ENCODE results near the gene HACE1. TPM values are rescaled to one million over a fixed set of nuclear protein-coding genes. Genes with fewer than 3 reads are reported as not detected.

HACE1 gene
- total RNA-seq, 4 donors from 2014 or later, result 13.3 to 20.4 (median 15.0) TPM

DNA sequence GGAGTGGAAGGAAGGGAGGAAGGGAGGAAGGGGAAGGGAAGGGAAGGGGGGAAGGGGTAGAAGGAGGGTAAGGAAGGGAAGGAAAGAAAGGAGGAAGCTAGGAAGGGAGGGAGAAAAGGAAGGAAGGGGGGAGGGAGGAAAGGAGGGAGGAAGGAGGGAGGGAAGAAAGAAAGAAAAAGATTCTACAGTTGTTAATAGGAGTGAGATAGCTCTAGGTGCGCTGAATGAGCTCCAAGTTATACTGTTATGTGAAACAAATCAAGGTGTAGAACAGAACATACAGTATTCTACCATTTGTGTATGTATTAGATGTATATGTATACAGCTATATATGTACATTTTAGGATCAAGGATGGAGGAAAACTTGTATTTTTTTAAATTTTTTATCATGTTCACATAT lies 167.7 kb downstream of the HACE1 start:
- TF ChIP-seq POLR2A (IDR thresholded peaks at IDR 0.05) (no peak), CTCF (IDR thresholded peaks at IDR 0.05) (no peak)
- H3K4me3 ChIP-seq (replicated peaks in 1 of 3), result no peak overlapping the region
- peaks cover 0 to 8% of the 10 kb centered on the region in 2 donors for H3K4me1 ChIP-seq
- no peaks in the 10 kb centered on the region for H3K9me3 ChIP-seq
- H3K36me3 ChIP-seq, result no peaks in the 10 kb centered on the region
- 90 to 95% methylated on average over 1 of the region's 1 CpG for WGBS, 2 donors
- intact Hi-C loops (cut with DNase I), result no loop called here
- H3K27me3 ChIP-seq, result no peaks in the 10 kb centered on the region
- no peak overlapping the region for H3K27ac ChIP-seq
- DNase-seq, result no peak

GRCh38 chr6:104689551-104690205 lies 170.0 kb downstream of the HACE1 start:
- Histone ChIP-seq H3K27ac (no peak overlapping the region), H3K4me1 (peaks cover 0 to 8% of the 10 kb centered on the region in 2 donors), H3K36me3 (no peaks in the 10 kb centered on the region), H3K27me3 (no peaks in the 10 kb centered on the region), H3K9me3 (no peaks in the 10 kb centered on the region), H3K4me3 (replicated peaks in 1 of 3) (no peak overlapping the region)
- intact Hi-C loops (cut with DNase I), result loop anchor here (5.0 kb wide), 1 partner anchor 78 kb away; no protein-coding TSS in a partner anchor
- no peak for TF ChIP-seq POLR2A (IDR thresholded peaks at IDR 0.05)
- TF ChIP-seq CTCF (IDR thresholded peaks at IDR 0.05), result no peak
- no peak for DNase-seq
- WGBS, 2 donors, result 74 to 76% methylated on average over 3 of the region's 3 CpGs

GRCh38 chr6:104688283-104688969 lies 171.3 kb downstream of the HACE1 start:
- no peaks in the 10 kb centered on the region for H3K36me3 ChIP-seq
- peaks cover 0 to 8% of the 10 kb centered on the region in 2 donors for H3K4me1 ChIP-seq
- 85 to 88% methylated on average over 3 of the region's 3 CpGs for WGBS, 2 donors
- no peak overlapping the region for H3K4me3 ChIP-seq (replicated peaks in 1 of 3)
- H3K27ac ChIP-seq, result no peak overlapping the region
- DNase-seq, result no peak
- intact Hi-C loops (cut with DNase I), result loop anchor here (5.0 kb wide), 1 partner anchor 79 kb away; no protein-coding TSS in a partner anchor
- no peak for TF ChIP-seq POLR2A (IDR thresholded peaks at IDR 0.05)
- no peak for TF ChIP-seq CTCF (IDR thresholded peaks at IDR 0.05)
- H3K27me3 ChIP-seq, result no peaks in the 10 kb centered on the region
- H3K9me3 ChIP-seq, result no peaks in the 10 kb centered on the region

DNA sequence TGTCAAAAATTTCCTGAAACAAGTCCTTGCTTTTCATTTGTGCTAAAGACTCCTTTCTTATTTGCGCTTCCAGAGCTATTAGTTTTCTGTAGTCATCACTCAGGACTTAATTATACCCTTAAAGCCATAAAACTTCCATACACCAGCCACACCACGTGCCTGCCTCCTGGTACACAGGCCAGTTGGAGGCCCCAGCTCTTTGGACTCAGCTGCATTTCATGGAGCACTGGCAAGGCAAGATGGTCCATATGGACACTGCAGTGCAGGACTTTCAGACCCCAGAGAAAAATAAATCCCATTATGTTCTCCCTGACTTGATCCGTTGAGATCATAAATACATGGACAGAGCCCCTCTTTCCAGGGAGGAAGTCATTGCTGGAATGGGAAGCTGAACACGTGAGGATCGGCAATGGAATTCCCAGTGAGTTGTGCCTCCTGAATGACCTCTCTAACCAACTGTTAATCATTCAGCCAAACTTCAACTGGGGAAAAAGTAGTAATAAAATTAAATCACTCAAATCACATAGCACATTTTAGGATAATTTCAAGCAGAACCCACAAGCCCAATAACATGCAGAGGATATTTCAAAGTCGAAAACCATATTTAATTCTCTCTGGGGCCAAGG lies 173.1 kb downstream of the HACE1 start:
- 78 to 84% methylated on average over 6 of the region's 6 CpGs for WGBS, 2 donors
- Histone ChIP-seq H3K27me3 (no peaks in the 10 kb centered on the region), H3K4me1 (peaks cover 0 to 8% of the 10 kb centered on the region in 2 donors)

More for the DNA sequence above, 173.1 kb downstream of the HACE1 start:
- Histone ChIP-seq H3K9me3 (no peaks in the 10 kb centered on the region), H3K4me3 (replicated peaks in 1 of 3) (no peak overlapping the region), H3K27ac (no peak overlapping the region), H3K36me3 (no peaks in the 10 kb centered on the region)
- intact Hi-C loops (cut with DNase I), result loop anchor here (5.0 kb wide), 1 partner anchor 81 kb away; no protein-coding TSS in a partner anchor
- TF ChIP-seq CTCF (IDR thresholded peaks at IDR 0.05) (no peak), POLR2A (IDR thresholded peaks at IDR 0.05) (no peak)
- DNase-seq, result no peak
